ENCODE data around the gene SYDE1. TPM values are rescaled to one million over a fixed set of nuclear protein-coding genes. Genes with fewer than 3 reads are reported as not detected.

The SYDE1 gene
- total and polyA plus RNA-seq, 4 donors: 11.4 to 53.5 (median 42.8) TPM

Other genes with a start within 250 kb of the SYDE1 start
- not detected for gene OR7A17, start 221.3 kb upstream of the SYDE1 start, total RNA-seq
- gene OR7A17, start 221.3 kb upstream of the SYDE1 start, polyA plus RNA-seq: not detected
- not detected for gene OR7C2, start 165.9 kb upstream of the SYDE1 start, total RNA-seq
- gene OR7C2, start 165.9 kb upstream of the SYDE1 start, polyA plus RNA-seq: not detected
- not detected for gene SLC1A6, start 127.5 kb upstream of the SYDE1 start, total RNA-seq
- gene SLC1A6, start 127.5 kb upstream of the SYDE1 start, polyA plus RNA-seq: under 1 TPM in 1 of 2 donors, not detected in 1; 0.13 TPM
- gene CASP14, start 57.9 kb upstream of the SYDE1 start, total RNA-seq: not detected
- gene CASP14, start 57.9 kb upstream of the SYDE1 start, polyA plus RNA-seq: not detected
- gene OR1I1, start 25.2 kb upstream of the SYDE1 start, total RNA-seq: not detected
- gene OR1I1, start 25.2 kb upstream of the SYDE1 start, polyA plus RNA-seq: under 1 TPM in 1 of 2 donors, not detected in 1; 0.13 TPM
- gene NOTCH3, start 93.6 kb downstream of the SYDE1 start, total RNA-seq: 100 to 1,000 TPM; 376 to 423 TPM
- gene NOTCH3, start 93.6 kb downstream of the SYDE1 start, polyA plus RNA-seq: 100 to 1,000 TPM in 1 of 2 donors, 10 to 100 TPM in 1; 23.5 to 160 TPM
- 1 to 10 TPM in 1 of 2 donors, under 1 TPM in 1; 0.48 to 1.0 TPM for gene EPHX3, start 125.0 kb downstream of the SYDE1 start, total RNA-seq
- gene EPHX3, start 125.0 kb downstream of the SYDE1 start, polyA plus RNA-seq: 1 to 10 TPM in 1 of 2 donors, not detected in 1; 1.0 TPM
- 100 to 1,000 TPM; 123 to 126 TPM for gene BRD4, start 225.1 kb downstream of the SYDE1 start, total RNA-seq
- gene BRD4, start 225.1 kb downstream of the SYDE1 start, polyA plus RNA-seq: 10 to 100 TPM; 12.3 to 50.6 TPM

Data from aorta (tissue), 4 donors.